ENCODE data around the gene KCNQ5.

Gene KCNQ5

GRCh38 chr6:73200247-73200646, 578.4 kb downstream of the KCNQ5 start:
- no peak for DNase-seq (ENCODE audit: low read depth)
- TF ChIP-seq, protein P1, sequence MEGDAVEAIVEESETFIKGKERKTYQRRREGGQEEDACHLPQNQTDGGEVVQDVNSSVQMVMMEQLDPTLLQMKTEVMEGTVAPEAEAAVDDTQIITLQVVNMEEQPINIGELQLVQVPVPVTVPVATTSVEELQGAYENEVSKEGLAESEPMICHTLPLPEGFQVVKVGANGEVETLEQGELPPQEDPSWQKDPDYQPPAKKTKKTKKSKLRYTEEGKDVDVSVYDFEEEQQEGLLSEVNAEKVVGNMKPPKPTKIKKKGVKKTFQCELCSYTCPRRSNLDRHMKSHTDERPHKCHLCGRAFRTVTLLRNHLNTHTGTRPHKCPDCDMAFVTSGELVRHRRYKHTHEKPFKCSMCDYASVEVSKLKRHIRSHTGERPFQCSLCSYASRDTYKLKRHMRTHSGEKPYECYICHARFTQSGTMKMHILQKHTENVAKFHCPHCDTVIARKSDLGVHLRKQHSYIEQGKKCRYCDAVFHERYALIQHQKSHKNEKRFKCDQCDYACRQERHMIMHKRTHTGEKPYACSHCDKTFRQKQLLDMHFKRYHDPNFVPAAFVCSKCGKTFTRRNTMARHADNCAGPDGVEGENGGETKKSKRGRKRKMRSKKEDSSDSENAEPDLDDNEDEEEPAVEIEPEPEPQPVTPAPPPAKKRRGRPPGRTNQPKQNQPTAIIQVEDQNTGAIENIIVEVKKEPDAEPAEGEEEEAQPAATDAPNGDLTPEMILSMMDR (IDR thresholded peaks at IDR 0.05; ENCODE audit: low read depth, low read length, missing control alignments), result no peak
- H3K4me3 ChIP-seq (ENCODE audit: low read depth, low read length), result no peak overlapping the region
- in situ Hi-C loops (cut with HindIII; ENCODE audit: low sequenced_read_pairs), result no loop called here

GRCh38 chr6:73200735-73201134, 578.9 kb downstream of the KCNQ5 start:
- in situ Hi-C loops (cut with HindIII; ENCODE audit: low sequenced_read_pairs), result no loop called here
- TF ChIP-seq, protein P1 (IDR thresholded peaks at IDR 0.05; ENCODE audit: low read depth, low read length, missing control alignments), result no peak
- no peak overlapping the region for H3K4me3 ChIP-seq (ENCODE audit: low read depth, low read length)
- no peak for DNase-seq (ENCODE audit: low read depth)

DNA sequence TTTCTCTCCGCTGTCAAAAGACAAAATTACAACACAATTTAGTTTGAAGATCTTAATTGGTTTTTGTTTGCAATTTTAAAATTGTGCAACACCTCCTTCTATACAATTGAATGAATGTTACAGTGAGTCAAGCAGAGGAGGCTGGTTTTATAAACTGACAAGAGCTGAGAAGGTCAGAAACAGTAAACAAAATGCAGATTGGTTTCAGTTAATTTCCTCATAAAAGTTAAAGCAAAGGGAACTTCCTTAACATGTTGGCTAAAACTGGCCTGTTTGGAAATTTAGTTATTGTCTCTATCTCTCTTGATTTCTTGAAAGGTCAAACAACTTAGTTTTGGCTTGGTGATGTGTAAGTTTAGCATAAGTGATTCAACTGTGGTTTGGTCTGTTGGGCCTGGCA, 581.2 kb downstream of the KCNQ5 start:
- in situ Hi-C loops (cut with HindIII; ENCODE audit: low sequenced_read_pairs), result no loop called here
- H3K4me3 ChIP-seq (ENCODE audit: low read depth, low read length), result no peak overlapping the region
- no peak for DNase-seq (ENCODE audit: low read depth)
- TF ChIP-seq, protein P1 (IDR thresholded peaks at IDR 0.05; ENCODE audit: low read depth, low read length, missing control alignments), result no peak

GRCh38 chr6:73204252-73204651, 582.4 kb downstream of the KCNQ5 start:
- TF ChIP-seq, protein P1 (IDR thresholded peaks at IDR 0.05; ENCODE audit: low read depth, low read length, missing control alignments), result no peak
- no peak for DNase-seq (ENCODE audit: low read depth)
- no peak overlapping the region for H3K4me3 ChIP-seq (ENCODE audit: low read depth, low read length)
- in situ Hi-C loops (cut with HindIII; ENCODE audit: low sequenced_read_pairs), result no loop called here

- TF ChIP-seq, protein P1 (IDR thresholded peaks at IDR 0.05; ENCODE audit: low read depth, low read length, missing control alignments), result no peak
- DNase-seq (ENCODE audit: low read depth), result no peak
- in situ Hi-C loops (cut with HindIII; ENCODE audit: low sequenced_read_pairs), result no loop called here
- H3K4me3 ChIP-seq (ENCODE audit: low read depth, low read length), result no peak overlapping the region
These were observed 585.5 kb downstream of the KCNQ5 start for GRCh38 chr6:73207221-73207837.

DNA sequence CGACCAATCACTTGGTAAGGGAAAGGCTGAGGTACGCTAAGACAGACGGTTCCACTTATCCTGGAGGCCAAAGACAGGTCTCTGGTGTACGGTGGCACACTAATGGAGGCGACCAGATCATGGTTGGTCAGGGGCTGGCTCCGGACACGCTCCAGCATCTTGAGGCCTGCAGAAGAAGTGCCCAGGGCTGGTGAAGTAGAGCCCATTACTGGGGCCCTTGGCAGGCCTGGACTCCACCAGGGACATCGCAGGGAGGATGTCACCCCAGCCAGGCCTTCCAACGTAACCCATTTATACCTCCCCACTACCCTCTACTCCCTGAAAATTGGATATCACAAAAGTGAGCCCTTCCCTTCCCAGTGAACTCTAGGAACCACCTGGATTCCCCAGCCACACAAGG, 587.3 kb downstream of the KCNQ5 start:
- no peak for DNase-seq (ENCODE audit: low read depth)
- TF ChIP-seq, protein P1 (IDR thresholded peaks at IDR 0.05; ENCODE audit: low read depth, low read length, missing control alignments), result no peak
- no peak overlapping the region for H3K4me3 ChIP-seq (ENCODE audit: low read depth, low read length)
- in situ Hi-C loops (cut with HindIII; ENCODE audit: low sequenced_read_pairs), result no loop called here

Data from astrocyte of the cerebellum (primary cell).